ENCODE measurements around the gene ZNF862.

The ZNF862 gene

GRCh38 chr7:149868623-149869290 is 30.6 kb downstream of the ZNF862 start:
- DNase-seq, result no peak

- no peak for DNase-seq
Measured at GRCh38 chr7:149869291-149869650, 31.1 kb downstream of the ZNF862 start.

- DNase-seq, result no peak
Measured at GRCh38 chr7:149869867-149870266, 31.7 kb downstream of the ZNF862 start.

GRCh38 chr7:149870274-149870673 is 32.1 kb downstream of the ZNF862 start:
- DNase-seq, result no peak

GRCh38 chr7:149870701-149871483 is 32.7 kb downstream of the ZNF862 start:
- DNase-seq, result no peak

- DNase-seq, result no peak
Measured at GRCh38 chr7:149871576-149871975, 33.4 kb downstream of the ZNF862 start.

- peak; percentile 61 for DNase-seq
Measured at GRCh38 chr7:149872419-149873073, 34.4 kb downstream of the ZNF862 start.

- DNase-seq, result peak; percentile 75
Measured at GRCh38 chr7:149873074-149873969, 35.1 kb downstream of the ZNF862 start, which contains the start of gene ATP6V0E2. TSS of gene ATP6V0E2 (plus strand) at chr7:149873969. CDS start at chr7:149874066, 97 bp downstream.

- DNase-seq, result no peak
Measured at GRCh38 chr7:149873970-149874643, 35.9 kb downstream of the ZNF862 start.

- no peak for DNase-seq
Measured at GRCh38 chr7:149874644-149875028, 36.5 kb downstream of the ZNF862 start.

- no peak for DNase-seq
Measured at GRCh38 chr7:149875396-149875795, 37.2 kb downstream of the ZNF862 start.

GRCh38 chr7:149877890-149878522 is 39.8 kb downstream of the ZNF862 start:
- no peak for DNase-seq

GRCh38 chr7:149878523-149878921 is 40.3 kb downstream of the ZNF862 start:
- DNase-seq, result no peak

- no peak for DNase-seq
Measured at GRCh38 chr7:149879271-149879743, 41.1 kb downstream of the ZNF862 start.

- no peak for DNase-seq
Measured at GRCh38 chr7:149879766-149880637, 41.8 kb downstream of the ZNF862 start.

GRCh38 chr7:149880638-149881311 is 42.6 kb downstream of the ZNF862 start:
- DNase-seq, result peak; percentile 20

- DNase-seq, result no peak
Measured at GRCh38 chr7:149881328-149882247, 43.4 kb downstream of the ZNF862 start.

GRCh38 chr7:149882248-149883047 is 44.3 kb downstream of the ZNF862 start:
- DNase-seq, result no peak

Data from NCI-H510A (cell line).